Esophagus squamous epithelium (tissue), 5 donors: ENCODE data around the gene SGSM2. TPM values are rescaled to one million over a fixed set of nuclear protein-coding genes. Genes with fewer than 3 reads are reported as not detected.

ENCODE experiments used
- DNase-seq: peaks from one replicate; lab custom pipeline; 2025; lab: John Stamatoyannopoulos, UW
- H3K27ac ChIP-seq, 4 donors: fragments of 200-600 bp; sonication (generic); one replicate each; pipeline ENCODE4 v1.5.1; 2016 to 2019; ENCODE audit warnings: mild to moderate bottlenecking in 1 of 4
- H3K27me3 ChIP-seq, 4 donors: fragments of 200-600 bp; sonication (generic); 1 replicate in 3 of 4; 2 replicates in 1 of 4; pipeline versions ENCODE4 v1.5.1 to v1.6.0; 2017 to 2021; ENCODE audit warnings: antibody characterized with exemption in 1 of 4
- H3K36me3 ChIP-seq, 3 donors: fragments of 200-600 bp; sonication (generic); one replicate each; pipeline ENCODE4 v1.5.1; 2016 to 2019
- H3K4me1 ChIP-seq, 3 donors: fragments of 200-600 bp; sonication (generic); one replicate each; pipeline ENCODE4 v1.5.1; 2017 to 2019
- H3K4me3 ChIP-seq, 4 donors: fragments of 200-600 bp; sonication (generic); 1 replicate in 3 of 4; 2 replicates in 1 of 4; pipeline ENCODE4 v1.5.1; 2016 to 2019; ENCODE audit warnings: mild to moderate bottlenecking in 2 of 4, moderate library complexity in 1 of 4
- H3K9me3 ChIP-seq, 3 donors: fragments of 200-600 bp; sonication (generic); one replicate each; pipeline ENCODE4 v1.5.1; 2016 to 2019
- CTCF ChIP-seq, 6 experiments: fragments of 450-650 bp in 4 of 6; fragments of 200-600 bp in 2 of 6; sonication (generic) in 2 of 6; IDR thresholded peaks; one replicate each; pipeline ENCODE4 v1.5.1; 2016 to 2019; ENCODE audit warnings: antibody characterized with exemption in 6 of 6, mild to moderate bottlenecking in 4 of 6, moderate library complexity in 4 of 6
- POLR2A ChIP-seq, 4 donors: fragments of 450-650 bp; IDR thresholded peaks; one replicate each; pipeline ENCODE4 v1.6.1; 2017; ENCODE audit warnings: antibody characterized with exemption in 4 of 4, mild to moderate bottlenecking in 4 of 4, moderate library complexity in 3 of 4
- WGBS, 2 donors: methylation state at CpG; one replicate each; pipeline ENCODE4 v1.1.5; 2018; 5-methylcytosine and 5-hydroxymethylcytosine counted together
- intact Hi-C: fragments of 100-400 bp; cut with DNase I; formaldehyde crosslinking; loops from one replicate; pipeline ENCODE4 v1.15.0; 2022
- total RNA-seq, 4 donors: library from RNA; depleted of rRNA; stranded (reverse); fragments of >200 nt; gene quantifications; one replicate each; pipeline ENCODE4 v1.1.0, GENCODE V29; 2016
- donor health status: DM: yes; HTN: yes; CAD: no.

The SGSM2 gene
- total RNA-seq, 4 donors from 2014 or later = 24.3 to 67.9 (median 35.3) TPM

DNA sequence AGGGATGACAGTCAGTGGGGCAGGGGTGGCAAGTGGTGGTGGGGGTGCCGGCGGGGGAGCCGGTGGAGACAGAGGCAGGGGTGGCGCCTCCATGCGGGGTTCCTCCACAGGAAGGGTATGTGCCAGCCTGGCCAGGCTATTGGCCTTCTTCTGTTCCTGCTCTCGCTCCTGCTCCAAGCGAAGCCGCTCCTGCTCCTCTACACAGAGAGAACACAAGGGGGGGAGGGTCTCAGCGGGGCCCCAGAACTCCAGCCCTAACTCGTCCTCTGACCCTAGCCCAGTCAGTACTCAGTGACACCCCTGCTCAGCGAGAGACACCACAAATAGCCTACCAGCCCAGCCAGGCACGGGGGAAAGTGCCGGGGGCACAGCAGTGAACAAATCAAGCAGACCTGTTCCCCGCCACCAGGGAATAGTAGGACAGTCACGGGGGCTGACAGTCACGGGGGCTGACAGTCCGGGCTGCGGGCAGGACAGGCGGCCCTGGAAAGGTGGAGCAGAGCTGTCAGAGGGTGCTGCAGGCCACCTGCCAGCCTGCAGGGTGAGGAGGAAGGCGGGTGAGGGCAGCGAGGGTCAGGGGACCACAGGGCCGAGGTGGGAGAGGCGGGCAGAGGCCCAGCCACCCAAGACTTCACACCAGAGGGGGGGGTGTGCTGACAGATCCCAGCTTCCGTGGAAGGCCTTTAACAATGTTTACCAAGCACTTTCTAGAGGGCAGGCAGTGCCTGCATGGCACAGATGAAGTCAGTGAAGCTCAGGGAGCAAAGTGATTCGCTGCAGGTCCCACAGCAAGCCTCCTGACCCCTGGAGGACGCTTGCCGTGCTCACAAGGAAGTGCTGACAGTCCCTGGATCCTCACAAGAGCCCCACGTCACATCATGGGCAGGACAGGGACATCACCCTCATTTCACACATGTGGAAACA, 58.2 kb downstream of the SGSM2 start:
- H3K4me1 ChIP-seq = peaks cover 60 to 75% (median 70%) of the 10 kb centered on the region in 3 donors

GRCh38 chr17:2396192-2396567, 58.9 kb downstream of the SGSM2 start:
- Histone ChIP-seq H3K36me3 (peaks cover 0 to 8% (median 4%) of the 10 kb centered on the region in 3 donors), H3K27ac (peak overlapping the region; percentile 100), H3K27me3 (no peaks in the 10 kb centered on the region), H3K4me1 (peaks cover 53 to 68% (median 63%) of the 10 kb centered on the region in 3 donors), H3K4me3 (peak overlapping the region; percentile 18 to 95 (median 39)), H3K9me3 (no peaks in the 10 kb centered on the region)
- DNase-seq = no peak
- 23 to 66% methylated on average over 3 to 4 of the region's 7 CpGs for WGBS, 2 donors
- intact Hi-C loops = no loop called here
- TF ChIP-seq POLR2A (IDR thresholded peaks at IDR 0.05) (no peak), CTCF (IDR thresholded peaks at IDR 0.05) (no peak)

More for the DNA sequence above, 58.2 kb downstream of the SGSM2 start:
- DNase-seq = no peak
- Histone ChIP-seq H3K27ac (peak overlapping the region; percentile 100), H3K9me3 (no peaks in the 10 kb centered on the region), H3K27me3 (no peaks in the 10 kb centered on the region), H3K36me3 (peaks cover 0 to 8% (median 4%) of the 10 kb centered on the region in 3 donors), H3K4me3 (peak overlapping the region in 2 of 4 donors; percentile 34 to 95)
- 67 to 70% methylated on average over 10 to 17 of the region's 28 CpGs for WGBS, 2 donors
- TF ChIP-seq CTCF (IDR thresholded peaks at IDR 0.05) (no peak), POLR2A (IDR thresholded peaks at IDR 0.05) (no peak)
- intact Hi-C loops = no loop called here

DNA sequence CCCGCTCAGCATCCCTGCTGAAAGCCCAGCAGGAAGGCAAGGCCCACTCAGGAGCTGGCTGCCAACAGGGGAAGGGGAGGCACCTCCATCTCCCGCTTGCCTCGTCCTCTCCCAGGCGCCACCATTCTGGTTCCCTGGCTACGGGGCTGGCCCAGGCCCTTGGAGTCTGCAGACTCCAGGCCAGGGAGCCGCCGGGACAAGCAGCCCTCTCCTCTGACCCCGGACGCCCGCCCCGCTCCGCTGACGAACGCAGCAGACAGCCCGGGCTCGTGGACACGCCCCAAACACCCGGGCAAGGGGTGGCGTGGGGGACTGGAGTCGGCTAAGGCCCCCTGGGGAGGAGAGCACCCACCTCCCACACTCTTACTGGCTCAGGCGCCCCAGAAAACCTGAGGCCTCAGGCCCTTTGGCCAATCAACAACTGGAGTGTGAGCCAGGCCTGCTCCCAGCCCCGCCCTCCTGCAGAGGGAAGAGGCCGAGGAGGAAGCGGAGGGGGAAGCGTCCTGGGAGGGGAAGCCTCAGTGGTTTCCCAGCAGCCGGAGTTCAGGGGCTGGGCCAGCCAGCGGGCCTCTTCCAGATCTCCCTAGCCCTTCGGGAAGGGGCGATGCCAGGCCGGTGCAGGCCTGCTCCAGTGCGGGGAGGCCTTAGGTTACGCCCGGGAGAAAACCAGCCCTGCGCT, 59.4 kb downstream of the SGSM2 start:
- H3K4me1 ChIP-seq = peaks cover 48 to 63% (median 59%) of the 10 kb centered on the region in 3 donors
- DNase-seq = peak; percentile 78
- peak overlapping the region; percentile 18 to 95 (median 39) for H3K4me3 ChIP-seq
- intact Hi-C loops = no loop called here
- peak overlapping the region; percentile 100 for H3K27ac ChIP-seq
- H3K36me3 ChIP-seq = peaks cover 0 to 8% (median 4%) of the 10 kb centered on the region in 3 donors
- no peaks in the 10 kb centered on the region for H3K9me3 ChIP-seq
- TF ChIP-seq POLR2A (IDR thresholded peaks at IDR 0.05) (peak in 3 of 4 donors; percentile 30 to 80 (median 56)), CTCF (IDR thresholded peaks at IDR 0.05) (no peak)
- 40% methylated on average over 1 of the region's 34 CpGs; no CpG with 5 or more reads in 1 of the 2 donors for WGBS, 2 donors
- H3K27me3 ChIP-seq = no peaks in the 10 kb centered on the region

GRCh38 chr17:2397247-2398171, 60.2 kb downstream of the SGSM2 start:
- WGBS, 2 donors = 29 to 70% methylated on average over 4 of the region's 12 CpGs
- intact Hi-C loops = no loop called here
- peaks cover 45 to 61% (median 57%) of the 10 kb centered on the region in 3 donors for H3K4me1 ChIP-seq

More at GRCh38 chr17:2397247-2398171, 60.2 kb downstream of the SGSM2 start:
- H3K27ac ChIP-seq = peak overlapping the region; percentile 100
- H3K9me3 ChIP-seq = no peaks in the 10 kb centered on the region
- TF ChIP-seq POLR2A (IDR thresholded peaks at IDR 0.05) (no peak), CTCF (IDR thresholded peaks at IDR 0.05) (no peak)
- H3K27me3 ChIP-seq = no peaks in the 10 kb centered on the region
- no peak for DNase-seq
- peaks cover 0 to 8% (median 4%) of the 10 kb centered on the region in 3 donors for H3K36me3 ChIP-seq
- H3K4me3 ChIP-seq = peak overlapping the region; percentile 18 to 95 (median 39)
